ENCODE measurements around the gene ESR2.

ESR2 gene

GRCh38 chr14:64265222-64265621, 28.9 kb downstream of the ESR2 start:
- DNase-seq, result no peak

- DNase-seq, result no peak
Observed at GRCh38 chr14:64260418-64260817, 33.8 kb downstream of the ESR2 start.

GRCh38 chr14:64255756-64256155, 38.4 kb downstream of the ESR2 start:
- DNase-seq, result no peak

GRCh38 chr14:64253672-64254071, 40.5 kb downstream of the ESR2 start:
- DNase-seq, result no peak

GRCh38 chr14:64249363-64249762, 44.8 kb downstream of the ESR2 start:
- DNase-seq, result no peak

- no peak for DNase-seq
Observed at GRCh38 chr14:64248689-64249088, 45.5 kb downstream of the ESR2 start.

- no peak for DNase-seq
Observed at GRCh38 chr14:64247195-64247594, 47.0 kb downstream of the ESR2 start.

- no peak for DNase-seq
Observed at GRCh38 chr14:64246688-64247087, 47.5 kb downstream of the ESR2 start.

- no peak for DNase-seq
Observed at GRCh38 chr14:64245491-64245890, 48.7 kb downstream of the ESR2 start.

- DNase-seq, result no peak
Observed at GRCh38 chr14:64244279-64244678, 49.9 kb downstream of the ESR2 start.

GRCh38 chr14:64238631-64239030, 55.5 kb downstream of the ESR2 start:
- no peak for DNase-seq

GRCh38 chr14:64238049-64238448, 56.1 kb downstream of the ESR2 start:
- DNase-seq, result no peak

- DNase-seq, result no peak
Observed at GRCh38 chr14:64235652-64236640, 58.2 kb downstream of the ESR2 start.

- DNase-seq, result no peak
Observed at GRCh38 chr14:64234877-64235651, 59.1 kb downstream of the ESR2 start.

GRCh38 chr14:64233531-64234190, 60.5 kb downstream of the ESR2 start:
- no peak for DNase-seq

- DNase-seq, result no peak
Observed at GRCh38 chr14:64232944-64233343, 61.2 kb downstream of the ESR2 start.

- no peak for DNase-seq
Observed at GRCh38 chr14:64232095-64232838, 61.9 kb downstream of the ESR2 start.

GRCh38 chr14:64229489-64229888, 64.7 kb downstream of the ESR2 start:
- DNase-seq, result no peak

- DNase-seq, result no peak
Observed at GRCh38 chr14:64227856-64228255, 66.3 kb downstream of the ESR2 start.

GRCh38 chr14:64225151-64225757, 68.9 kb downstream of the ESR2 start:
- no peak for DNase-seq

- DNase-seq, result no peak
Observed at GRCh38 chr14:64221391-64222003, 72.7 kb downstream of the ESR2 start.

- no peak for DNase-seq
Observed at GRCh38 chr14:64220466-64220865, 73.7 kb downstream of the ESR2 start.
